ENCODE data around the gene GJD4. TPM values are rescaled to one million over a fixed set of nuclear protein-coding genes. Genes with fewer than 3 reads are reported as not detected.
A peak's percentile ranks its signal among the peaks of the same experiment; 100 is the strongest.

Gene GJD4
- total RNA-seq, 1 donor from 2014 or later, result not detected

DNA sequence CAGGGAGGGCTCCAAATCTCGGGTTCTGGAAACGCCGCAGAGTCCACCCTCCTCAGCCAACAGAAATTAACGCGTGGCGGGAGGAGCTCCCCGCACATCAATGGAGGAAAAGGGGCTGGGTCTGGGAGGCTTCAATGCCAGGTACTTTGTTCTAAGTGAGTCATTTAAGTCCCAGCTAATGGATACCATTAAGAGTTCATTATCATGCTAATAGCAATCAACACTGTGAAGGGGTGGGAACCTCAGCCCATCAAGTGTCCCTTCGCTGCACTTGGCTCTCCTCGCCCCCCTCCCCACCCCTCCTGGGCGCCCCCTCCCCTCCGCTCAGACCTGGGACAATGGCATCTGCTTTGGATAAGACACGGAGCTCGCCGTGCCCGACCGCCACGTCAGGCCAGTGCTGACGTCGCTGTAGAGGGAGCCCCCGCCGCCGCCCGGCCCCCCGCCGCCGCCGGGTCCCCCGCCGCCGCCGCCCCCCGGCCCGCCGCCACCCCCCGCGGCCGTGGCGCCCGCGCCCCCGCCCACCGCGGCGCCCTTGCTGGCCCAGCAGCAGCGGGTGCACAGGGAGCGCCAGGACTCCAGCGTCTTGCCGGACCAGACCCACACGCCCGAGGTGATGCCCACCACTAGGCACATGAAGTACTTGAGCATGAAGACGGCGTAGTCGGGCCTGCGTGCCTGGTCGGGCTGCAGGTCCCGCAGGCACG is 34.0 kb downstream of the GJD4 start:
- H3K4me1 Mint-ChIP-seq (ENCODE audit: low read depth), result peaks cover 45% of the 10 kb centered on the region
- peak overlapping the region; percentile 49 for H3K27ac Mint-ChIP-seq (ENCODE audit: unreplicated experiment)
- DNase-seq (ENCODE audit: low spot score), result peak; percentile 93
- peaks cover 14% of the 10 kb centered on the region for H3K36me3 Mint-ChIP-seq (ENCODE audit: low read depth)
- TF ChIP-seq, protein P1, sequence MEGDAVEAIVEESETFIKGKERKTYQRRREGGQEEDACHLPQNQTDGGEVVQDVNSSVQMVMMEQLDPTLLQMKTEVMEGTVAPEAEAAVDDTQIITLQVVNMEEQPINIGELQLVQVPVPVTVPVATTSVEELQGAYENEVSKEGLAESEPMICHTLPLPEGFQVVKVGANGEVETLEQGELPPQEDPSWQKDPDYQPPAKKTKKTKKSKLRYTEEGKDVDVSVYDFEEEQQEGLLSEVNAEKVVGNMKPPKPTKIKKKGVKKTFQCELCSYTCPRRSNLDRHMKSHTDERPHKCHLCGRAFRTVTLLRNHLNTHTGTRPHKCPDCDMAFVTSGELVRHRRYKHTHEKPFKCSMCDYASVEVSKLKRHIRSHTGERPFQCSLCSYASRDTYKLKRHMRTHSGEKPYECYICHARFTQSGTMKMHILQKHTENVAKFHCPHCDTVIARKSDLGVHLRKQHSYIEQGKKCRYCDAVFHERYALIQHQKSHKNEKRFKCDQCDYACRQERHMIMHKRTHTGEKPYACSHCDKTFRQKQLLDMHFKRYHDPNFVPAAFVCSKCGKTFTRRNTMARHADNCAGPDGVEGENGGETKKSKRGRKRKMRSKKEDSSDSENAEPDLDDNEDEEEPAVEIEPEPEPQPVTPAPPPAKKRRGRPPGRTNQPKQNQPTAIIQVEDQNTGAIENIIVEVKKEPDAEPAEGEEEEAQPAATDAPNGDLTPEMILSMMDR (IDR thresholded peaks at IDR 0.05), result no peak
- H3K27me3 Mint-ChIP-seq (ENCODE audit: low read depth), result no peaks in the 10 kb centered on the region
- H3K9me3 Mint-ChIP-seq (ENCODE audit: low read depth), result no peaks in the 10 kb centered on the region
- peak overlapping the region; percentile 91 for H3K4me3 Mint-ChIP-seq (ENCODE audit: unreplicated experiment)

DNA sequence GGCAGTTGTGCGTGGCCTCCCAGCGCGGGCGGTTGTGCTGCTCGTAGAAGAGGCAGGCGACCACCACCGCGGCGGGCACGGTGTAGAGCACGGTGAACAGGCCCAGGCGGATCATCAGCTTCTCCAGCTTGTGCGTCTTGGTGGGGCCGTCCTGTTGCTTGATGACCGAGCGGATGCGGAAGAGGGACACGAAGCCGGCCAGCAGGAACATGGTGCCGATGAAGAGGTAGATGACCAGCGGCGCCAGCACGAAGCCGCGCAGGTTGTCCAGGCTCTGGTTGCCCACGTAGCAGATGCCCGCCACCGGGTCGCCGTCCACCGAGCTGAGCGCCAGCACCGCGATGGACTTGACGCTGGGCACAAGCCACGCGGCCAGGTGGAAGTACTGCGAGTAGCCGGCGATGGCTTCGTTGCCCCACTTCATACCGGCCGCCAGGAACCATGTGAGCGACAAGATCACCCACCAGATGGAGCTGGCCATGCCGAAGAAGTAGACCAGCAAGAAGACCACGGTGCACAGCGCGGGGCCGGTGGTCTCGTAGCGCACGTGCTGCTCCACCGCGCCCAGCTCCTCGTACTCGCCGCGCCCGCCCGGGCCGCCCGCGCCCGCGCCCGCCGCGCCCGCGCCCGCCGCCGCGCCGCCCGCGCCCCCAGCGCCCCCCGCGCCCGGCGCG is 34.7 kb downstream of the GJD4 start:
- peak; percentile 93 for DNase-seq (ENCODE audit: low spot score)
- TF ChIP-seq, protein P1 (IDR thresholded peaks at IDR 0.05), result peak; percentile 23
- Mint-ChIP-seq H3K27me3 (ENCODE audit: low read depth) (no peaks in the 10 kb centered on the region), H3K4me1 (ENCODE audit: low read depth) (peaks cover 52% of the 10 kb centered on the region), H3K4me3 (ENCODE audit: unreplicated experiment) (peak overlapping the region; percentile 91), H3K27ac (ENCODE audit: unreplicated experiment) (peak overlapping the region; percentile 53), H3K9me3 (ENCODE audit: low read depth) (no peaks in the 10 kb centered on the region), H3K36me3 (ENCODE audit: low read depth) (peaks cover 14% of the 10 kb centered on the region)

- Mint-ChIP-seq H3K36me3 (ENCODE audit: low read depth) (peaks cover 14% of the 10 kb centered on the region), H3K27ac (ENCODE audit: unreplicated experiment) (peak overlapping the region; percentile 74)
These were observed 35.3 kb downstream of the GJD4 start for GRCh38 chr10:35640474-35640873.

DNA sequence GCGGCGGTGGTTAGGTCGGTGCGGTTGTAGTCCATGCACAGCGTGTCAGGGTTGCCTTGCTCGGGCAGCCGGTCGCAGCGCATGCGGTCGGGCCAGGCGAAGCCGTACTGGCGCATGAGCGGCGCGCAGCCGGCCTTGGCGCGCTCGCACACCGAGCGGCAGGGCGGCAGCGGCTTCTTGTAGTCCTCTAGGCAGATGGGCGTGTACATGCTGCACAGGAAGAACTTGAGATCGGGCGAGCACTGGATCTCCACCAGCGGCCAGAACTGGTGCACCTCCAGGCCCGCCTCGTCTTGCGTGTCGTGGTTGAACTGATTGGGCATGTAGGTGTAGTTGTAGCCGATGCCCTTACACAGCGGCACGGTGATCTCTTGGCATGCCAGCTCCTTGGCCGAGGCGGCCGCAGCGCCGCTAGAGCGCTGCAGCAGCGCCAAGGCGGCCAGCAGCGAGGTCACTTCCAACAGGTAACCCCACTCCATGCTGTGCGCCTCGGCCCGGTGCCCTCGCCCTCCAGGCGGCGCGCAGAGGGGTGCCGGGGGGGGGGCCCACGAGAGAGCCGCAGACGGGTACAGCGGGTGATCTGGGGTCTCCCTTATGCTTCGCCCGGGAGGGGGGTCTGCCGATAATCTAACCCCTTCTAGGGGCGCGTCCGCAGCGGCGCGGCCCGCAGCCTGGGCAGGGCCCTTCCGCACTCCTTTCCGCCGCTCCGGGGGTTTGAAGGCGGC is 36.0 kb downstream of the GJD4 start:
- Mint-ChIP-seq H3K27me3 (ENCODE audit: low read depth) (no peaks in the 10 kb centered on the region), H3K9me3 (ENCODE audit: low read depth) (no peaks in the 10 kb centered on the region), H3K36me3 (ENCODE audit: low read depth) (peaks cover 14% of the 10 kb centered on the region), H3K27ac (ENCODE audit: unreplicated experiment) (peak overlapping the region; percentile 51), H3K4me1 (ENCODE audit: low read depth) (peaks cover 43% of the 10 kb centered on the region), H3K4me3 (ENCODE audit: unreplicated experiment) (peak overlapping the region; percentile 82)
- TF ChIP-seq, protein P1 (IDR thresholded peaks at IDR 0.05), result peak; percentile 29
- DNase-seq (ENCODE audit: low spot score), result peak; percentile 94

More at GRCh38 chr10:35640474-35640873, 35.3 kb downstream of the GJD4 start:
- H3K4me3 Mint-ChIP-seq (ENCODE audit: unreplicated experiment), result peak overlapping the region; percentile 91
- TF ChIP-seq, protein P1 (IDR thresholded peaks at IDR 0.05), result peak; percentile 68
- no peaks in the 10 kb centered on the region for H3K9me3 Mint-ChIP-seq (ENCODE audit: low read depth)
- no peak for DNase-seq (ENCODE audit: low spot score)
- H3K4me1 Mint-ChIP-seq (ENCODE audit: low read depth), result peaks cover 50% of the 10 kb centered on the region
- H3K27me3 Mint-ChIP-seq (ENCODE audit: low read depth), result no peaks in the 10 kb centered on the region

DNA sequence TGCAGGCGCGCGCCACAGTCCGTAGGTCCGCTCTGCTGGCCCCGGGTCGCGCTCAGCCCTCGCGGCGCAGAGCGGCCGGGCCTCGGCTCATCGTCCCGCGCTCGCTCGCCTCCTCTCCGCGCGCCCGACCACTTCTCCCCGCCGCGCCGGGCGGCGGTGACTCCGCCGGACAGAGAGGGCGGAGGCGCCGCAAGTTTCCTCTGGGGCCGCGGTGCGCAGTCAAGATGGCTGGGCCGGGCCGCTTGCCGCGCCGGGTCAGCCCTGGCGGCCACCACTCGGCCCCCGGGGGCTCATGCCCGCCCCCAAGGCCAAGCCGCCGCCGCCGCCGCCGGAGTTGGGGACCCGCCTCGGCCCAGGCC is 36.5 kb downstream of the GJD4 start:
- Mint-ChIP-seq H3K36me3 (ENCODE audit: low read depth) (peaks cover 14% of the 10 kb centered on the region), H3K9me3 (ENCODE audit: low read depth) (no peaks in the 10 kb centered on the region), H3K27ac (ENCODE audit: unreplicated experiment) (no peak overlapping the region), H3K27me3 (ENCODE audit: low read depth) (no peaks in the 10 kb centered on the region), H3K4me1 (ENCODE audit: low read depth) (peaks cover 40% of the 10 kb centered on the region), H3K4me3 (ENCODE audit: unreplicated experiment) (peak overlapping the region; percentile 82)
- TF ChIP-seq, protein P1 (IDR thresholded peaks at IDR 0.05), result no peak
- no peak for DNase-seq (ENCODE audit: low spot score)

Measured in chondrocyte (in vitro differentiated cells).